HCEC 1CT (cell line): ENCODE data around the gene MYL6B.
"Not testable (repeated sequence)": the region's sequence is repeated elsewhere in the genome, so short reads cannot be mapped to it uniquely, and the experiment has no call there.

Source experiments
- DNase-seq: peaks from one replicate; pipeline ENCODE4 v3.0.0-alpha.2; 2017

MYL6B gene

DNA sequence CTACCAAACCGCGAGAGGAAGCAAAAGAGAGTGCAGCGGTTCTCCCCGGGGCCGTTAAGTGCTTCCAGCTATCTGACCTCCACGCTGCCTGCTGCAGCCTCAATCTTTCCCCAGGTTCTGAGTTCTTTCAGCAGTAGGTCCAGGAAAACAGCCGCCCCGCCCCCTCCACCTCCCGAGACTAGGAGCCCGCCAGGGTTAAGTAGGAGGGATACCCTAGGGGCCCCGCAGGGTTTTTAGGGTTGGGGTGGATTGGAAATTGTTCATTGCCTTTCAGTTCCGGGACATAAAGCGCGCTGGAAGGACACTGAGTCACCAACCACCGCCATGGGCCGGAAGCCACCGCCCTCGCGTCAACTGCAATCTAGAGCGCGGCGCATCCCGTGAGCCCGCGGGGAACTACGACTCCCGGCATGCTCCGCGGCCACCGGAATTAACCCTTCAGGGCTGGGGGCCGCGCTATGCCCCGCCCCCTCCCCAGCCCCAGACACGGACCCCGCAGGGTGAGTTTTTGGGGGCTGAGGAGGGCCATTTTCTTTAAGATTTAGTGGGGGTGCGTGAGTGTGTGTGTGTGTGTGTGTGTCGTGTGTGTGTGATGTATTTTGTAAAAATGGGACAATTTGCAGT, at the start of gene MYL6B:
Gene MYL6B, plus strand, starts transcription at position 456 of the 624 bp plus-strand sequence. CDS start 1,332 bp downstream, outside the sequence.
- DNase-seq = peak; percentile 93

DNA sequence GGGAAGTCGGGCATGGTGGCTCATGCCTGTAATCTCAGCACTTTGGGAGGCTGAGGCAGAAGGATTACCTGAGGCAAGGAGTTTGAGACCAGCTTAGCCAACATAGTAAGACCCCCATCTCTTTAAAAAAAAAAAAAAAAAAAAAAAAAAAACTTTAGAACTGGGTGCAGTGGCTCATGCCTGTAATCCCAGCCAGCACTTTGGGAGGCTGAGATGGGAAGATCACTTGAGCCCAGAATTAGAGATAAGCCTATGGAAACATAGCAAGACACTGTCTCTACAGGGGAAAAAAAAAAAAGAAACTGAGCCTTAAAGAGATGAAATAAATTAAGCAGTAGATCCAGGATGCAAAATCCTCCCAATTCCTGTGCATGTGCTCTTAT, 49.7 kb upstream of the MYL6B start:
- DNase-seq = no peak

DNA sequence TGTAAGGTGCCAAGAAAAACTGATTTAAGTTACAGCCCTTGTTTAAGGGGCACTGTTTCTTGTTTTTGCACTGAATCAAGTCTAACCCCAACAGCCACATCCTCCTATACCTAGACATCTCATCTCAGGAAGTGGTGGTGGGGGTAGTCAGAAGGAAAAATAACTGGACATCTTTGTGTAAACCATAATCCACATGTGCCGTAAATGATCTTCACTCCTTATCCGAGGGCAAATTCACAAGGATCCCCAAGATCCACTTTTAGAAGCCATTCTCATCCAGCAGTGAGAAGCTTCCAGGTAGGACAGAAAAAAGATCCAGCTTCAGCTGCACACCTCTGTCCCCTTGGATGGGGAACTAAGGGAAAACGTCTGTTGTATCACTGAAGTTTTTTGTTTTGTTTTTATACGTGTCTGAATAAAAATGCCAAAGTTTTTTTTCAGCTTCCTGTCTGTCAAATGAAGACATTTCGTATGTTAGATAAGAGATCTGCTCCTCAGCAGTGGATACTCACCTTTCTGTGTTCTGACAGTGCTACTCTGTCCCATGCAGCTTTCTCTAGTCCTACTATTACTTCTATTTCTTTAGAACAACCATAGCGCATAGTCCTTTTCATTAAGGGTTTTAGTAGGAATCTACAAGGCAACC, 49.2 kb upstream of the MYL6B start:
- DNase-seq = no peak

DNA sequence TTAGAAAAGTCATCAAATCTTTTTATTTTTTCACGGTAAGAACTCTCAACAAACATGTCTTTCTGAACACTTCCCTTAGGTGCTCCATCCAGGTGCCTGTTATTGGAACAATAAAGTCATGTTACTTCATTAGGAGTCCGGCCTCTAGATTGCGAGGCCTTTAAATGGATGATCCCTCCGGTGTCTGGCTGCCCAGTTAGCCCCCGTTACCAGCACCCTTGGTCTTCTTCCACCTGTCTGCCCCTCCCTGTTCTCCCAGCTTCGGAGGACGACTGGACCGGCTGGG, 48.6 kb upstream of the MYL6B start:
- no peak for DNase-seq

DNA sequence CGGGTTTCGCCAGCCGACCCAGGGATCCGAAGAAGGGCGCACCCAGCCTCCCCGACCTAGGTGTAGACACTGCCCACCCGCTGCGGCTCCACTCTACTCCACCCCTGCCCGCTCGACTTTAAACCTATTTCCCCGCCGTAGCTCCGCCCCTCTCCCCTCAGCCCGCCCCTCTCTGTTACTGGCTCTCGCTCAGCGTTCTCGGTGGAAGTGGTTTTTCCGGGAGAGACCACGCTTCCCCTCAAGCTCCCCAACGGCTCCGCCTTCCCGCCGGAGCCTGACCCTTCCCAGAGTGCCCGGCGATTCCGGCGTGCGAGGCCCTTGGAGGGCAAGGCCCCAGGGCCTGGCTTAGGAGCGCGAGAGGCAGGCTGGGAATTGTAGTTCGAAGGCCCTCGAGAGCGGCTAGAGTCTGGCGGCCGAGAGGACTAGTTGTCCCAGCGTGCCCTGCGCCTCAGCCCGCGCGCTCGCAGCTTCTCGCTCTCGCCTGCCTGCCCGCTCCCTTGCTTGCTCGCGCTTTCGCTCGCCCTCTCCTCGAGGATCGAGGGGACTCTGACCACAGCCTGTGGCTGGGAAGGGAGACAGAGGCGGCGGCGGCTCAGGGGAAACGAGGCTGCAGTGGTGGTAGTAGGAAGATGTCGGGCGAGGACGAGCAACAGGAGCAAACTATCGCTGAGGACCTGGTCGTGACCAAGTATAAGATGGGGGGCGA, 48.1 kb upstream of the MYL6B start, which contains the start of gene PA2G4:
Gene PA2G4, plus strand, starts transcription at position 451 of the 706 bp plus-strand sequence. Its CDS starts 179 bp downstream, at position 630.
- DNase-seq = peak; percentile 99

DNA sequence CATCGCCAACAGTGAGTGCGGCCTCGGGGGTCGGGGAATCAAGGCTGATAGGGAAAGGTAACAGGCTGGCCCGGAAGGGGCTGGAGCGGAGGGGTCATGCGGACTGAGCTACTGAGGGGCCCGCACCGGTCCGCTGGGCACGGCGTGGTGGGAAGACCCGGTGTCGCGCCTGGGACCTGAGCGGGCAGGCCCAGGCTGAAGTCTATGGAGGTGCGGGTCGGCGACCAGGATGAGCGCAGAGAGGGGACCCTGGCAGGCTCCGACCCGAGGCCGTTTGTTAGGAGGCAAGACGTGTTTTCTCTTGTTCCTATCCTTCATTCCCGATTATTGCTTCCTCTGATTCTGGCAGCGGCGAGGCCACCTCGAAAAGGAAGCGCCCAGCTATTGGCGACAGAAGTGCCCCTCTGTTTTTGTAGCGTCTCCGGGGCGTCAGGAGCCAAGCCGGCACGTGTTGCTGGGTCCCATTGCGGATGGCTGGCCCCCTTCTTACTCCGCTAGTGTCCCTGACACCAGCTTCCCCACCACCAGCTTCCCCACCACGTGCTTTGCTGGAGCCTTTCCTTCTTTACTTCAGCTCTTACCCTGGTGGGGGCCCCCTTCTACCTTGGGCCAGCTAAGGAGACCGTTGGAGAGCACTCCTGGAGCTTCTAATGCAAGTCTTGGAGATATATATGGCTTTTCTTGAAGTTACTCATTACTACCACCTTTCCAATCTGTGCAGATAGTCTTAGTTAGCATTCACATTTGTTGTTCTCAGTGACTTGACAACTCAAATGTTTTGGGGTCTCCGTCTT, 47.4 kb upstream of the MYL6B start:
- peak; percentile 38 for DNase-seq

DNA sequence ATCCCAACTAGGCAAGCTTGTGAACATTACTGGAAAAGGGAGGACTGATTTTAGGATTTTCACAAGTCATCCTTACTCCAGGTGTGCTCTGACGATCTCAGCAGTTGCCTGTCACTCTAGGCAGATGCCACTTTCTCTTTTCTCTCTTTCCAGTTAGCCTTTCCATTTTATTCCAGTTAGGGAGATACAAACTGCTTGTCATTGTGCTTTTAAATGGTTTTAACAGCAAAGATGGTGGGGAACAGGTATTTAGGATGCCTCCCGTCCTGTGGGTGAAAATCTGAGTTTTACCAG, 46.8 kb upstream of the MYL6B start:
- no peak for DNase-seq

DNA sequence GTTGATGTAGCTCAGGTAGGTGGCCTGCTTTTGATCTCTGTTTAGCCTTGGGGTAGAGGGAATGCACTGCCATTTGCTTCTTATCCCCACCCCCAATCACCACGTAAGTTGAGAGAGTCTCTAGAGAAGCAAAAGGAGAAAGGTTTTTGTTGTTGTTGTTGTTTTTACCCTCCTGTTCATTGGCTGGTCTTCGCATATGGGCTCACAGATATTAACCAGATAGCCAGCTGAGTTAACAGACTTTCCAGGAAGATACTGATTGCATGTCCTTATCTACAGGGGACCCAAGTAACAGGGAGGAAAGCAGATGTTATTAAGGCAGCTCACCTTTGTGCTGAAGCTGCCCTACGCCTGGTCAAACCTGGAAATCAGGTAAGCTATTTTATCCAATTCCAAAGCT, 45.1 kb upstream of the MYL6B start:
- DNase-seq = no peak

DNA sequence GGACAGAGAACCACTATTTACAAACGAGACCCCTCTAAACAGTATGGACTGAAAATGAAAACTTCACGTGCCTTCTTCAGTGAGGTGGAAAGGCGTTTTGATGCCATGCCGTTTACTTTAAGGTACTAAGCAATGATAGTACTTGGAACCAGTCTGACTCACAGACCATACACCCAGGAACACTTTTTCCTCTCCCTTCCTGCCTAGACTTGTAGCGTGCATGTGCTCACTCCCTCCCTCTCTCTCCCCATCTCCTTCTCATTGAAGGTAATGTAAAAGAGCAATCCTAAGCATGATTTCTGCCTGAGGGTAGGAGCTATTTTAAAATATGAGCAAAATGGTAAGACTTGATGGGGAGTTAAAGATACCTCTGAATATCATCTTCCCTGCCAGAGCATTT, 41.8 kb upstream of the MYL6B start:
- no peak for DNase-seq

DNA sequence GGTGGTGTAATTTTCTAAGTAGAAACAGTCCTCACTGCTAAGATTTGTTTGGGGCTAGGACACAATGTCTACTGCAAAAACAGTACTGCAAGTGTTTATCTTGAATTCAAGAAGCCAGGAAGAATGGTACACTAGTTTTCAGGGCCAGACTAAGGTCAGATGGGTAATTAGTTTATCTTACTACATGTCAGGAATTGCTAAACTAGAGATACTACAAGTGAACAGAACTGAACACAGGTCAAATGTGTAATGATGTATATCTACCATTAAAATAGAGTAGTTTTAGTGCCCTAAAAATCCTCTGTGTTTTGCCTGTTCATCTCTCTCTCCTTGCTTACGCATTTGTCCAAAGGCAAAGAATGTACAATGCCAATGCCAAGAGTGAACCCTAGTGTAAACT, 38.3 kb upstream of the MYL6B start:
- no peak for DNase-seq

DNA sequence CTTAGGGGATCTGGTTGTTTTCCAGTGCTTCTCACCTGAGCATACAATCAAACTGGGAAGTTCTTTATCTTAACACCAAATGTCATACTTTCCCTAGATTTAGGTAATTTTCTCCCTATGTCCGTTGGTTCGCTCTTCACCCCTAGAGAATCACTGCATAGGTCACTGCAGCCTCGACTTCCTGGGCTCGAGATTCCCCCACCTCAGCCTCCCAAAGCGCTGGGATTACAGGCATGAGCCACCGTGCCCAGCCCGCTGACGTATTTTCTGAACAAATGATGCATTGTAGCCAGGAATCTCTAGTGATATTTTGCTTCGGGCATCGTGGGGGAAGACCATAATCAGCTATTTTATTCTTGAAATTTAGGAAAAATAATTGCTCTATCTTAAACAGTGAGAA, 37.1 kb upstream of the MYL6B start:
- DNase-seq = no peak

DNA sequence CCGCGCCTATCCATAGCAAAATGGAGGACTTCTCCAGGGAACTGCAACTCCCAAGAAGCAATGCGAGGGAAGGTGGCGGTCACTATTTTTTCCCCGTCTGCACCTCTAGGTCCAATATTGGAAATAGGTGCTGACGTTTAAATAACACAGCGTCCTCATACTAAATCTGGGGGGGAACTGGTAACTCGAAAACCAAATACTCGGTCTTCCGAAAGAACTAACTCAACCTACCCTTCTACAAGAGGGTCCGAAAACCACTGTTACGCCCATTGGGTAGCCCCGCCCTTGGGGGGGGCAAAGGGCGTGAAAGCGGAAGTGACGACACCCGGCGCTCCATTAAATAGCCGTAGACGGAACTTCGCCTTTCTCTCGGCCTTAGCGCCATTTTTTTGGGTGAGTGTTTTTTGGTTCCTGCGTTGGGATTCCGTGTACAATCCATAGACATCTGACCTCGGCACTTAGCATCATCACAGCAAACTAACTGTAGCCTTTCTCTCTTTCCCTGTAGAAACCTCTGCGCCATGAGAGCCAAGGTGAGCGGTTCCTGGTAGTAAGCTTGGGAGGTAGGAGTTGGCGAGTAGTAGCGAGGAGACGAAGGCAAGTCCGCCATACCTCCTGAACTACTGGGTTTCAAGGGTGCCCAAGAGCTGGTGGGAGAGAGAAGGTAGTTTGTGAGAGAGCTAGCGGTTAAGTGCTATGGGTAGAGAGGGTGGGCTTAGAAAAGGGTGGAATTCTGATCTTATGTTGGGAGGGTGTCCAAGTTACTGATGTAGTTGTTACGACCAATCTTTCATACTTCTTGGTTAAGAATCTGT, 35.9 kb upstream of the MYL6B start, which contains the start of gene RPL41:
Gene RPL41, plus strand, starts transcription at position 367 of the 815 bp plus-strand sequence.
- DNase-seq = peak; percentile 86

DNA sequence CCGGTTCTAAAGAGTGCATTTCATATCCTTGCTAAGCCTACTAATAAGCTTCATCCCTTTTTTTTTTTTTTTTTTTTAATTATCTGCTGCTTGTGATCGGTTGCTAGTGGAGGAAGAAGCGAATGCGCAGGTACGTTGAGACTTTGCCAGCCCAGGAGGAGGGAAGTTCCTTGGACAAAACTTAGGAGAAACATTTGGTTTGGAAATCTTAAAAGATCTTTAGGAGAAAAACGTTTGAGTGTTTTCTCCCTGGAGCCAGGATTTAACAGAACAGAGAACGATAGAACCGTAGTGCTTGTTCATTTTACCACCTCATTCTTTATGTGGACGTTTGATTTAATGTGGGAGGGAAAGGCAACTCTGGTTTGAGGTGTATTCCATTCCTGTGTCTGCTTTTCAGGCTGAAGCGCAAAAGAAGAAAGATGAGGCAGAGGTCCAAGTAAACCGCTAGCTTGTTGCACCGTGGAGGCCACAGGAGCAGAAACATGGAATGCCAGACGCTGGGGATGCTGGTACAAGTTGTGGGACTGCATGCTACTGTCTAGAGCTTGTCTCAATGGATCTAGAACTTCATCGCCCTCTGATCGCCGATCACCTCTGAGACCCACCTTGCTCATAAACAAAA, 35.2 kb upstream of the MYL6B start:
- DNase-seq = not testable (repeated sequence)

DNA sequence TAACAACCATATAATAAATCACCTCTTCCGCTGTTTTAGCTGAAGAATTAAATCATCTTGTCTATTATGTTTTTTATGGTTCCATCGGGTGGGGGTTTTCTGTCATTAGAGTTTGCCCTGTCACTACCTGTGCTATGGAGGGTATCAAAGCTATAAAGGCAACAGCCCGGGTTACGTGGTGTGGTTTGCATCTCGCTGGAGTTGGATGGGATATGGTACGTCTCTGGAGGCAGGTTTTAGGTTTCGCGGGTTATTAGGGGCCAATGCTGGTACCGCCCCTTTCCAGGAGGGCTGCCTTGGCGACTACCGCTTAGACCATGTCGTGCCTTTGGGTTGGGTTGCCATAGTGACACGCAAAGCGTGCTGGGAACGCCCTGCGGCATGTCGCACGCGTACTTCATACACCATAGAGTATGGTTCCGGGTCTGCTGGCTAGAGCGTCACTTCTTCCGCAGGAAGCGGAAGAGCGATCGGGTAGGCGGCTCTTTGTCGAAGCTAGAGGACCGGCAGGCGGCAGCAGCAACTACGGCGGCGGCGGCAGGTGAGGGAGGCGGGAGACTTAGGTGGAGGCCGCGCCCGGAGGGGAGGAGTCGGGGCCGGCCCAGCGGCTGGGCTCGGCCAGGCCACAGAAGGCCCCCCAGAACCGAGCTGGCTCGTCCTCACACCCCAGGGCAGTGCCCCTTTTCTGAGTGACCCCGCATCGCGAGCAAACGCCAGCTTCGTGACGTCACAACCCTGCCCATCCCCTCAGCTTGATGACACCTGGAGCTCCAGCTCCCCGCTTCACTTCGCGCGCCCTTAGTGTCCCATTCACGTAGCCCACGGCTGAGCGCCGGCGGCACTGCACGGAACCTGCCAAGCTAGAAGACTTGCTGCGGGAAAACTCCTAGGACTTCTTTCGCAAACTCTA, 34.4 kb upstream of the MYL6B start, which contains the start of gene ZC3H10:
Gene ZC3H10, plus strand, starts transcription at position 489 of the 910 bp plus-strand sequence. CDS start 2,297 bp downstream, outside the sequence.
- peak; percentile 100 for DNase-seq

DNA sequence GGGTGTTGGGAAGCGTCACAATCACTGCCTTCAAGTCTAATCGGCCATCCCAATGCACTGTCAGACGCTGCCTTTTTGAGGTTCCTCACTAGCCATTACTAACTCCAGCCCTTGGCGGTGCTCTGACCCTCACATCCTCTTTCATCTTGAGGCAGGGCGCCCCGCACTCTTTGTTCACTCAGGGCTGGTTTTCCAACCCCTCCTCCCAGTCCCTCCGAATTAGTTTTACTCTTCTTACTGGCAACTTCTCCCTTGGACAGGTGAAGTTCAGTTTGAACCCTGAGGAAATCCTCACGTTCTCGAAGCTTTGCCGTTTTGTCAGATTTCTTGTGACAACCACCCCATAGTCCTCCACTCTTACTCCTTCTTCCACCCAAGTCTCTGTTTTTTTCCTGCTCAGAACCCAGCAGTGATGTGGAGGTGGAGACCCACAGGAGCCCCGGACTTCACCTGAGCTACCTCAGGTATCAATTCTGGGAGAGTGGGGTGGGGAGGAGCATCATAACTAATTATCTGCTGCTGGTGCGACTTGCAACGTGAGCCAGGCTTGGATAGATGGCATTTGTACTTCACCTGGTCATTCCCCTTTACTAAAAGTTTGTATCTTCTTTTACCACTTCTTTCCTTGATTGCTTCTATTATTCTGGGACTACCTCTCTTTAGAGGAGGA, 33.6 kb upstream of the MYL6B start:
- DNase-seq = no peak

DNA sequence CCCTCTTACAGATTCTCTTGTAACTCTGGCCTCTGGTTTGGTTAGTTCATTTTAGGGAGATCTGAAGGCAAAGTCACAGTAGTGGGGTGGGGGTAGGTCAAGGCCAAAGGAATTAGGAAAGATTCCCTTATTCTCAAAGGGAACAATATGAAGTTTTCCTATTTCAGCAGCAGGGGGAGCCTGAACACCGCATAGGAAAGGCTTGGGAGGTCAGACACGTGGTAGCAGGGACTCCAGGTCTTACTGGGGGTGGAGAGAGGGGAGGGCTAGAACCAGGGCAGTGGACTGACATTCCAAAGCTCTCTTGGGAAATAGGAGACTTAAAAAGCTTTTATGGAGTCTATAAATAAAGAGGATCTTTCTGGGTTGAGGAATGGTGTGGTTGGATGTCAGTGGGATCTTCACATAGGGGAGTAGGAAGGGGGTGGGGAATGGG, 33.0 kb upstream of the MYL6B start:
- peak; percentile 87 for DNase-seq

DNA sequence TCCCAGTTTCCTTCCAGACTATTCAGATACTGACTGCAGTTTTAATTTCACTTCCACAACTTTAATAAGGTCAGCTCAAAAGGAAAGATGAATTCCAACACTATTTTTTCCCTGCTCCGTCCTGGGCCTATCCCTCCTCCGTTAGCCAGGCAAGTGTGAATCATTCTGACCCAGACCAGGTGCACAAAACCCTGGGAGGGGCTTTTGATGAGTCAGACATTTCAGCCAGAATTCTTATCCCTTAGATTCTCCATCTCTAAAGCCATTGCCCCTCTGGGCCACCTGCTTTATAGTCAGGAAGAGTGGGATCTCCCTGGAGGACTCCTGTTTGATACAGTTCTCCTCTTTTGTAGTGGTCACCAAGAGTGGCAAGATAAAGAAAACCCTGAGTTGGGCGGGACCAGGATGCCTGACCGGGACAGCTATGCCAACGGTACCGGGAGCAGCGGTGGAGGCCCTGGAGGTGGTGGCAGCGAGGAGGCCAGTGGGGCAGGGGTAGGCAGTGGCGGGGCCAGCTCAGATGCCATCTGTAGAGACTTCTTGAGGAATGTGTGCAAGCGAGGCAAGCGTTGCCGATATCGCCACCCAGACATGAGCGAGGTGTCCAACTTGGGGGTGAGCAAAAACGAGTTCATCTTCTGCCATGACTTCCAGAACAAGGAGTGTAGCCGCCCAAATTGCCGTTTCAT, 32.1 kb upstream of the MYL6B start:
- DNase-seq = no peak

DNA sequence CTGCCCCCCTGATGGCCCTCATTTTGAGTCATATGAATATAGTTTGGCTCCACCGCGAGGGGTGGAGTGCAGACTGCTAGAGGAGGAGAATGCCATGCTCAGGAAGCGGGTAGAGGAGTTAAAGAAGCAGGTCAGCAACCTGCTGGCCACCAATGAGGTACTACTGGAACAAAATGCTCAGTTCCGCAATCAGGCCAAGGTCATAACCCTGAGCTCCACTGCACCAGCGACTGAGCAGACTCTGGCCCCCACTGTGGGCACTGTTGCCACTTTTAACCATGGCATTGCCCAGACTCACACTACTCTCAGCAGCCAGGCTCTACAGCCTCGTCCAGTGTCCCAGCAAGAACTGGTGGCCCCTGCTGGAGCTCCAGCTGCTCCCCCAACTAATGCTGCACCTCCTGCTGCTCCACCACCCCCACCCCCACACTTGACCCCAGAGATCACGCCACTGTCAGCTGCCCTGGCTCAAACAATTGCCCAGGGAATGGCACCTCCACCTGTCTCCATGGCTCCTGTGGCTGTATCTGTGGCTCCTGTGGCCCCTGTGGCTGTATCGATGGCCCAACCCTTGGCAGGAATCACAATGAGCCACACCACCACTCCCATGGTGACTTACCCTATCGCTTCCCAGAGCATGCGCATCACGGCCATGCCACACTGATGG, 31.1 kb upstream of the MYL6B start:
- DNase-seq = no peak

DNA sequence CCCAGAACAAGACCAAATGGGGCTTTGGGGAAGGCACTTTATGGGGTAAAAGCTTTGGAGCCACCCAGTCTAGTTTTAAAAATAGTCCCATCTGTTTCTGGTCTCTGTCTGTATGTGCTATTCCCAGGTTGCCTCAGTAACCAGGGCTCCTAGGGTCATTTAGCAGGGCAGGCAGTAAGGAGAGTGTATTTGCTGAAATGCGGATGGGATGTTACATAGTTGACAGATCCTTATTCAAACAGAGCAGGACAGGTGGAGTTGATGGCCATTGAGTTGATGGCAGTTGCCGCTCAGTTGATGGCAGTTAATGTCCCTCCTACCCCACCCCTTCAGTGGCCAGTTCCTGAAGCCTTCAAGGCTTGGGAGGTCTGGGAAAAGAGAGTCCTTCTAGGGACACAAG, 29.8 kb upstream of the MYL6B start:
- no peak for DNase-seq
